GM20000 (cell line): ENCODE results near the gene NRROS.

Experiments used
- DNase-seq: peaks from one replicate; pipeline ENCODE4 v3.0.0; 2012; ENCODE audit warnings: low spot score
- TF ChIP-seq, protein P1 (sequence below): IDR thresholded peaks from 2 replicates; pipeline ENCODE4 v1.5.1; 2012; ENCODE audit warnings: mild to moderate bottlenecking, control low read depth; ENCODE audit errors: extremely low read depth, missing control alignments

NRROS gene

DNA sequence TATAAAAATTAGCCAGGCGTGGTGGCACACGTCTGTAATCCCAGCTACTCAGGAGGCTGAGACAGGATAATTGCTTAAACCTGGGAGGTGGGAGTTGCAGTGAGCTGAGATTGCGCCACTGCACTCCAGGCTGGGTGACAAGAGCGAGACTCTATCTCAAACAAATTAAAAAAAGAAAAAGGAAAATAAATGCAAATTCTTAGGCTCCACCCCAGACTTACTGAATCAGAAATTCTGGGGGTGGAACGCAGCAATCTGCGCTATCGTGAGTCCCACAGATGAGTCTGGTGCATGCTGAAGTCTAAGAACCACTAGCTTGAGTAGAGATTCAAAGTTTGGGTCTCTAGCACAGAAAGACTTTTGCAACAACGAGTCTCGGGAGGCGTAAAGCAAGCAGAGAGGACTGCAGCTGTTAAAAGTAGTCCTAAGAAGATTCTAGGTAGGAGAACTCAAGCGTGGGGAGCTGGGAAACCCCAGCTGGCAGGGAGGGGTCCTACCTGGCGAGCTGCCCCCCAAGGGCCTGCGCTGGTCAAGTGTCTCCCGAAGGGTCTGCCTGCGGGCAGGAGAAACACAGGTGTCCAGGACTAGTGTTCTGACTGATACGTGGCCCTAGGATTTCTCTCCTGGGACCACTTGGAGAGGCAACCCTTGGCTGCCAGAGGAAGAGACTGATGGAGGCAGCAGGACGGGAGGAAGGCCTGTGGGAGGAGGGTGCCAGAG, 50.6 kb downstream of the NRROS start:
- DNase-seq = no peak
- TF ChIP-seq, protein P1, sequence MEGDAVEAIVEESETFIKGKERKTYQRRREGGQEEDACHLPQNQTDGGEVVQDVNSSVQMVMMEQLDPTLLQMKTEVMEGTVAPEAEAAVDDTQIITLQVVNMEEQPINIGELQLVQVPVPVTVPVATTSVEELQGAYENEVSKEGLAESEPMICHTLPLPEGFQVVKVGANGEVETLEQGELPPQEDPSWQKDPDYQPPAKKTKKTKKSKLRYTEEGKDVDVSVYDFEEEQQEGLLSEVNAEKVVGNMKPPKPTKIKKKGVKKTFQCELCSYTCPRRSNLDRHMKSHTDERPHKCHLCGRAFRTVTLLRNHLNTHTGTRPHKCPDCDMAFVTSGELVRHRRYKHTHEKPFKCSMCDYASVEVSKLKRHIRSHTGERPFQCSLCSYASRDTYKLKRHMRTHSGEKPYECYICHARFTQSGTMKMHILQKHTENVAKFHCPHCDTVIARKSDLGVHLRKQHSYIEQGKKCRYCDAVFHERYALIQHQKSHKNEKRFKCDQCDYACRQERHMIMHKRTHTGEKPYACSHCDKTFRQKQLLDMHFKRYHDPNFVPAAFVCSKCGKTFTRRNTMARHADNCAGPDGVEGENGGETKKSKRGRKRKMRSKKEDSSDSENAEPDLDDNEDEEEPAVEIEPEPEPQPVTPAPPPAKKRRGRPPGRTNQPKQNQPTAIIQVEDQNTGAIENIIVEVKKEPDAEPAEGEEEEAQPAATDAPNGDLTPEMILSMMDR = no peak

DNA sequence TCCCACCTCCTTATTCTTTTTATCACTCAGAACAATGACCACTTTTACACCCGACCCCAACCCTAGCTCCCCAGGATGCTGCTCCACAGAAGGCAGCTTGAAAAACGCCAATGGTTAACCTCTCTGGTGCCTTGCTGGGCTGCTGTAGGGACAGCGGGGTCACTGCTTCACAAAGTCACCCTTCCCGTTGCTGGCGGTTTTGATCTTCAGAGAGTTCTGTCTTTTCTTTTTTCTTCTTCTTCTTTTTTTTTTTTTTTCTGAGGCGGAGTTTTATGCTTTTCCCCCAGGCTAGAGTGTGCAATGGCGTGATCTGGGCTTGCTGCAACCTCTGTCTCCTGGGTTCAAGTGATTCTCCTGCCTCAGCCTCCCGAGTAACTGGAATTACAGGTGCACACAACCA, 51.9 kb downstream of the NRROS start:
- TF ChIP-seq, protein P1 = no peak
- no peak for DNase-seq

DNA sequence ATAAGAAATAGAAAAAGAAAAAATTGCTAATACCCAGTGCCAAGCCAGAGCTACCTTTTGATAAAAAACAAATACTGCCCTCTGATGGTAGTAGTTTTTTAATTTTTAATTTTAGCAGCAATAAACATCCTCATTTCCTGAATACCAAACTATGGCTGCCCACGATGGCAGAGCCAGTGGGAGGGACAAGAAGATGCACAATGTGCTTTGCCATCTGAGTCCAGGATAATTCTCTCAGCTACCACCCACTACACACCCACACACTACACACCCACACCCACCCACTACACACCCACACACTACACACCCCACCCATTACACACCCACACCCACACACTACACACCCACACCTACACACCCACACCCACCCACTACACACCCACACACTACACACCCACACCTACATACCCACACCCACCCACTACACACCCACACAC, 54.7 kb downstream of the NRROS start:
- TF ChIP-seq, protein P1 = no peak
- DNase-seq = peak; percentile 49

DNA sequence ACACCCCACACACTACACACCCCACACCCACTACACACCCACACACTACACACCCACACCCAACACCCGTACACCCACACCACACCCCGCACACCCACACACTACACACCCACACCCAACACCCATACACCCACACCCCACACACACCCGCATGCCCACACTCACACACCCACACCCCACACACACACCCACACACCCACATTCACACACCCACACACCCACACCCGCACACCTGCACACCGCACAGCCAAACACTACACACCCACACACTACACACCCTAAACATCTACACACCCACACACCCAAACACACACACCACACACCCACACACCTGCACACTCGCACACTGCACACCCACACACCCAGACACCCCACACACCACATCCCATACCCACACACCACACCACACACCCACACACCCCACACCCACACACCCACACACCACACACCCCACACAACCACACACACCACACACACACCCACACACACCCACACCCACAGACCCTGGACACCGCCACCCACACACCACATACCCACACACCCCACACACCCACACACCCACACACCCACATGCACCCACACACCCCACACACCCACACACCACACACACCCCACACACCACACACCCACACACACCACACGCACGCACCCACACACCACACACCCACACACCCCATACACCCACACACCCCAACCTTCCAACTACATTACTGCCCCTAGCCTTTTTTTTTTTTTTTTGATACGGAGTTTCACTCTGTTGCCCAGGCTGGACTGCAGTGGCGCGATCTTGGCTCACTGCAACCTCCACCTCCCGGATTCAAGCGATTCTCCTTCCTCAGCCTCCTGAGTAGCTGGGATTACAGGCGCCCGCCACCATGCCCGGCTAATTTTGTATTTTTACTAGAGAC, 55.7 kb downstream of the NRROS start:
- TF ChIP-seq, protein P1 = no peak
- no peak for DNase-seq

DNA sequence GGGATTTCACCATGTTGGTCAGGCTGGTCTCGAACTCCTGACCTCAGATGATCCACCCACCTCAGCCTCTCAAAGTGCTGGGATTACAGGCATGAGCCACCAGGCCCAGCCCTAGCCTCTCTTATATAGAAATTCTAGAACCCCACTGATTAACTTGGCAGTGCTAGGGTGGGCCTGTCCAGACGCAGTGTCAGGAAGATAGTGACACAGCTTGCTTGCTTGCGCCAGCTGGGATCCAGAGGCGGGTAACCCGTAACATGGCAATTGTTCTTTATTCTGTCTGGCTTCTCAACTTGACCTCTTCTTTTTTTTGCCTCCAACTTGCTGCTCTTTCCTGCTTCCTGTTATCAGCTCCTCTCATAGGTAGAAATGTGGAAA, 56.3 kb downstream of the NRROS start:
- no peak for DNase-seq
- TF ChIP-seq, protein P1 = no peak

DNA sequence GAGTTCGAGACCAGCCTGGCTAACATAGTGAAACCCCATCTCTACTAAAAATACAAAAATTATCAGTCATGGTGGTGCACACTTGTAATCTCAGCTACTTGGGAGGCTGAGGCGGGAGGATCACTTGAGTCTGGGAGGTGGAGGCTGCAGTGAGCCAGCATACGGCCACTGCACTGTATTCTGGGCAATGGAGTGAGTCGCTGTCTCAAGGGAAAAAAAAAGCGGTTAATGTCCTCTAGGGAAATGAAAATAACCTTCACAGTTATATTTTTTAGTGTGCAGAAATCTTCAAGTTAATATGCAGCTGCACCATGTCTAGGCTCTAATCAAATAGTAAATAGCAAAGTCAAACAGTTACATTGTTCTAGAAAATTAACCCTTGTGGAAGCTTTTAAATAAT, 57.8 kb downstream of the NRROS start:
- DNase-seq = no peak
- TF ChIP-seq, protein P1 = no peak

DNA sequence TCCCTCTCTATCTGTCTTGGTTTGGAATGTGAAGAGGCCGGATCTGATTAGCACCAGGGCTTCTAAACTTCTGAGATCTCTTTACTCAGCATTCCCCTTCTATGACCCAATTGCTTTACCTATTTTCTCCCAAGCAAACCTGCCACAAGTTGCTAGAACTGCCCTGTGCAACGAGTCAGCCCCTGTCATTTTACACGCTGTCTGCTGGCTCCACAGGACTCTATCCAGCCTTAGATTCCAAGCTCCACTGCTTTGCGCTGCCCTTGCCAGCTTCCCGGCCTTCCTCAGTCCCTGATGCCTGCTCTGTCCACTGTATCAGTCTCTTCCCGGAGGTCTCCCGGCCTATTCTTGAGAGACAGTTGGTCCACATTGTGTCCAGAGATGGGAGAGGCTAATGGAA, 60.3 kb downstream of the NRROS start:
- TF ChIP-seq, protein P1 = no peak
- DNase-seq = no peak
